ENCODE data around the gene MEP1B.

MEP1B gene

GRCh38 chr18:32237049-32237448, 47.2 kb downstream of the MEP1B start:
- no peak overlapping the region for H3K4me3 ChIP-seq (ENCODE audit: low read length)
- H3K9me3 ChIP-seq (ENCODE audit: low read length), result no peaks in the 10 kb centered on the region
- H2AFZ ChIP-seq (ENCODE audit: low read depth, low read length), result no peak overlapping the region
- no peaks in the 10 kb centered on the region for H3K4me1 ChIP-seq (ENCODE audit: insufficient read depth, low read length)
- no peaks in the 10 kb centered on the region for H3K36me3 ChIP-seq (ENCODE audit: insufficient read depth, low read length)
- no peaks in the 10 kb centered on the region for H3K27me3 ChIP-seq (ENCODE audit: insufficient read depth, low read length)

- Histone ChIP-seq H3K4me1 (ENCODE audit: insufficient read depth, low read length) (no peaks in the 10 kb centered on the region), H3K36me3 (ENCODE audit: insufficient read depth, low read length) (no peaks in the 10 kb centered on the region), H3K4me3 (ENCODE audit: low read length) (no peak overlapping the region), H3K9me3 (ENCODE audit: low read length) (no peaks in the 10 kb centered on the region), H3K27me3 (ENCODE audit: insufficient read depth, low read length) (no peaks in the 10 kb centered on the region), H2AFZ (ENCODE audit: low read depth, low read length) (no peak overlapping the region)
Measured at GRCh38 chr18:32238635-32239268, 48.9 kb downstream of the MEP1B start.

GRCh38 chr18:32242395-32242794, 52.6 kb downstream of the MEP1B start:
- Histone ChIP-seq H3K9me3 (ENCODE audit: low read length) (no peaks in the 10 kb centered on the region), H2AFZ (ENCODE audit: low read depth, low read length) (no peak overlapping the region), H3K36me3 (ENCODE audit: insufficient read depth, low read length) (no peaks in the 10 kb centered on the region), H3K4me1 (ENCODE audit: insufficient read depth, low read length) (no peaks in the 10 kb centered on the region), H3K4me3 (ENCODE audit: low read length) (no peak overlapping the region), H3K27me3 (ENCODE audit: insufficient read depth, low read length) (no peaks in the 10 kb centered on the region)

GRCh38 chr18:32243358-32243757, 53.5 kb downstream of the MEP1B start:
- H3K4me1 ChIP-seq (ENCODE audit: insufficient read depth, low read length), result no peaks in the 10 kb centered on the region
- H3K4me3 ChIP-seq (ENCODE audit: low read length), result no peak overlapping the region
- H3K36me3 ChIP-seq (ENCODE audit: insufficient read depth, low read length), result no peaks in the 10 kb centered on the region
- no peaks in the 10 kb centered on the region for H3K9me3 ChIP-seq (ENCODE audit: low read length)
- no peak overlapping the region for H2AFZ ChIP-seq (ENCODE audit: low read depth, low read length)
- H3K27me3 ChIP-seq (ENCODE audit: insufficient read depth, low read length), result no peaks in the 10 kb centered on the region

GRCh38 chr18:32244881-32245280, 55.0 kb downstream of the MEP1B start:
- no peaks in the 10 kb centered on the region for H3K9me3 ChIP-seq (ENCODE audit: low read length)
- no peaks in the 10 kb centered on the region for H3K36me3 ChIP-seq (ENCODE audit: insufficient read depth, low read length)
- H3K27me3 ChIP-seq (ENCODE audit: insufficient read depth, low read length), result no peaks in the 10 kb centered on the region
- no peak overlapping the region for H2AFZ ChIP-seq (ENCODE audit: low read depth, low read length)
- H3K4me1 ChIP-seq (ENCODE audit: insufficient read depth, low read length), result no peaks in the 10 kb centered on the region
- H3K4me3 ChIP-seq (ENCODE audit: low read length), result no peak overlapping the region

GRCh38 chr18:32249147-32249929, 59.5 kb downstream of the MEP1B start:
- H3K4me1 ChIP-seq (ENCODE audit: insufficient read depth, low read length), result peaks cover 7% of the 10 kb centered on the region
- no peak overlapping the region for H3K4me3 ChIP-seq (ENCODE audit: low read length)
- no peaks in the 10 kb centered on the region for H3K27me3 ChIP-seq (ENCODE audit: insufficient read depth, low read length)
- H3K9me3 ChIP-seq (ENCODE audit: low read length), result no peaks in the 10 kb centered on the region
- H2AFZ ChIP-seq (ENCODE audit: low read depth, low read length), result no peak overlapping the region
- no peaks in the 10 kb centered on the region for H3K36me3 ChIP-seq (ENCODE audit: insufficient read depth, low read length)

GRCh38 chr18:32251466-32251865, 61.6 kb downstream of the MEP1B start:
- Histone ChIP-seq H3K9me3 (ENCODE audit: low read length) (no peaks in the 10 kb centered on the region), H3K27me3 (ENCODE audit: insufficient read depth, low read length) (no peaks in the 10 kb centered on the region), H2AFZ (ENCODE audit: low read depth, low read length) (no peak overlapping the region), H3K36me3 (ENCODE audit: insufficient read depth, low read length) (no peaks in the 10 kb centered on the region), H3K4me3 (ENCODE audit: low read length) (no peak overlapping the region), H3K4me1 (ENCODE audit: insufficient read depth, low read length) (peaks cover 7% of the 10 kb centered on the region)

- Histone ChIP-seq H3K27me3 (ENCODE audit: insufficient read depth, low read length) (no peaks in the 10 kb centered on the region), H3K4me3 (ENCODE audit: low read length) (no peak overlapping the region)
Measured at GRCh38 chr18:32252141-32252860, 62.5 kb downstream of the MEP1B start.

GRCh38 chr18:32255570-32255969, 65.7 kb downstream of the MEP1B start:
- H3K27me3 ChIP-seq (ENCODE audit: insufficient read depth, low read length), result no peaks in the 10 kb centered on the region
- peaks cover 7% of the 10 kb centered on the region for H3K4me1 ChIP-seq (ENCODE audit: insufficient read depth, low read length)
- no peak overlapping the region for H3K4me3 ChIP-seq (ENCODE audit: low read length)
- H3K36me3 ChIP-seq (ENCODE audit: insufficient read depth, low read length), result no peaks in the 10 kb centered on the region
- H2AFZ ChIP-seq (ENCODE audit: low read depth, low read length), result no peak overlapping the region
- H3K9me3 ChIP-seq (ENCODE audit: low read length), result no peaks in the 10 kb centered on the region

More at GRCh38 chr18:32252141-32252860, 62.5 kb downstream of the MEP1B start:
- peaks cover 7% of the 10 kb centered on the region for H3K4me1 ChIP-seq (ENCODE audit: insufficient read depth, low read length)
- no peak overlapping the region for H2AFZ ChIP-seq (ENCODE audit: low read depth, low read length)
- no peaks in the 10 kb centered on the region for H3K9me3 ChIP-seq (ENCODE audit: low read length)
- no peaks in the 10 kb centered on the region for H3K36me3 ChIP-seq (ENCODE audit: insufficient read depth, low read length)

GRCh38 chr18:32257084-32257785, 67.4 kb downstream of the MEP1B start:
- no peak overlapping the region for H2AFZ ChIP-seq (ENCODE audit: low read depth, low read length)
- no peaks in the 10 kb centered on the region for H3K4me1 ChIP-seq (ENCODE audit: insufficient read depth, low read length)
- no peak overlapping the region for H3K4me3 ChIP-seq (ENCODE audit: low read length)
- H3K36me3 ChIP-seq (ENCODE audit: insufficient read depth, low read length), result no peaks in the 10 kb centered on the region
- H3K27me3 ChIP-seq (ENCODE audit: insufficient read depth, low read length), result no peaks in the 10 kb centered on the region
- H3K9me3 ChIP-seq (ENCODE audit: low read length), result no peaks in the 10 kb centered on the region

- H3K27me3 ChIP-seq (ENCODE audit: insufficient read depth, low read length), result no peaks in the 10 kb centered on the region
- no peak overlapping the region for H2AFZ ChIP-seq (ENCODE audit: low read depth, low read length)
- H3K4me3 ChIP-seq (ENCODE audit: low read length), result no peak overlapping the region
- H3K36me3 ChIP-seq (ENCODE audit: insufficient read depth, low read length), result no peaks in the 10 kb centered on the region
- no peaks in the 10 kb centered on the region for H3K4me1 ChIP-seq (ENCODE audit: insufficient read depth, low read length)
- no peaks in the 10 kb centered on the region for H3K9me3 ChIP-seq (ENCODE audit: low read length)
Measured at GRCh38 chr18:32258148-32258547, 68.3 kb downstream of the MEP1B start.

GRCh38 chr18:32258558-32259204, 68.8 kb downstream of the MEP1B start:
- Histone ChIP-seq H2AFZ (ENCODE audit: low read depth, low read length) (no peak overlapping the region), H3K36me3 (ENCODE audit: insufficient read depth, low read length) (no peaks in the 10 kb centered on the region), H3K4me1 (ENCODE audit: insufficient read depth, low read length) (no peaks in the 10 kb centered on the region), H3K27me3 (ENCODE audit: insufficient read depth, low read length) (no peaks in the 10 kb centered on the region), H3K4me3 (ENCODE audit: low read length) (no peak overlapping the region), H3K9me3 (ENCODE audit: low read length) (no peaks in the 10 kb centered on the region)
